GM21381 (cell line): Measurements from ENCODE around the gene KRTAP5-2.

Experiments used
- ATAC-seq: cut with Tn5 transposase; IDR thresholded peaks from one replicate; pipeline ENCODE4 v1.9.1; 2021; ENCODE audit warnings: mild to moderate bottlenecking, moderate library complexity; ENCODE audit not compliant: unreplicated experiment

KRTAP5-2 gene

DNA sequence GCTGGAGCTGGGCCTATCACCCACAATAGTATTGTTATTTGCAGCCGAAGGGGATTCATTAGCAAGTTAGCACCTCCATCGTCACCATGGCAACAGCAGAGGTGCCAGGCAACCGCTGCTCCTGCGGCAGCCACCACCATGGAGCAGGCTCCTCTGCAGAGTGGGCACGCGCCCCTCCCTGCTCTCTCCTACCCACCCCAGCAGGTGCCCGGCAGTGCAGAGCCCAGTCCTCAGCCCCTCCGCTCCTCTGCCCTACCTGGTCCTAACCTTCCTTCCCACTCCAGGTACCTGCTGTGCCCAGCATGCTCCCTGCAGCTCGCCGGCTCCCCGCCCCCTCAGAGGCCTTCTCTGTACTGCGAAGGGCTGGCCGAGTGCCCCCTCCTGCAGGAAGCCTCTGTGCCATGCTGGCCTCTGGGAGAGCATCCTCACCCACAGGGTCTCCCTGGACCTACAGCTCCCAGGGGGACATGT, 29.6 kb downstream of the KRTAP5-2 start:
- no peak for ATAC-seq

DNA sequence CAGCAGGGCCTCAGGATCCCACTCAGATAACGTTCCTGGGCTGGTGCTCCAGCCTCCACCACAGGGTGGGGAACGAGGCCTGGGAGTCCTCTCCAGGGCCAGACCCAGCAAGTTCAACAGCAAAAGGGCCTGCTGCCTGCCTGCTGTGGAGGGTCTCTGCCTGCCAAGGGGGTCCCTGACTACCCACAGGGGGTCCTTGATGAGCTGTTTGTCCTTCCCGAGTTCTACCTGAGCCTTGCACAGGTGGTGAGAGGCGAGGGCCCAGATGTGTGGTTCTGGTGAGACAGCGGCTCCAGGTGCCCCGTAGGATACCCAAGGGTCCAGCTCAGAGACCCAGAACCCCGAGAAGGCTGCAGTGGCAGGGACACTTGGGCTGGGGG, 30.4 kb downstream of the KRTAP5-2 start:
- no peak for ATAC-seq

DNA sequence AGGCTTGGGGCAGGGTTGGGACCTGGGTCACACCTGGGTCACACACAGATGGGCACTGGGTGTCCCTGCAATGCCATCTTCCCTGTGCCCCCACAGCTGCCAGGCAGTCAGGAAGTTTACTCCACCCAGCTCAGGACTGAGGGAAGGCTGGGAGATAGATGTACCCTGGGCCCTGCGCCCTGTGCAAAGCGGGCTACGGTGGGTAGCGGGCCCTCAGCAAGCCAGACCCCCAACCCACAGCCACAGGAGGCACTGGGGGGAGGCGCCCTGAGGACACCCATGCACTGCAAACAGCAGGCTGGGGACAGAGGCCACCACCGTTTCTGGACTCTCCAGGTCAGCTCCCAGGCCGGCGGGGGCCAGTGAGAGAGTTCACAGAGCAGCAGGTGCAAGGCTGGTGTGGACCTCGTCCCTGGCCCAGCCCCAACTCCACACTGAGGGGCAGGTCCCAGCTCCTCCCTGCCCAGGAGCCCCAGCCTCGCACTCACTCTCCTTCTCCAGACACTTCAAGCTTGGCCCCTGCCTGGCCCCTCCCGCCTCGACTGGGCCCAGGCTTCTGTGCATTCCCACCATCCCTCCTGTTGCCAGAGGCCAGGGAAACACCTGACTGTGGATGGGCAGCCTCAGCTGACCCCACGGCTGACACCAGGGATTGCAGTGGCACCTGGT, 30.9 kb downstream of the KRTAP5-2 start:
- ATAC-seq, result no peak

DNA sequence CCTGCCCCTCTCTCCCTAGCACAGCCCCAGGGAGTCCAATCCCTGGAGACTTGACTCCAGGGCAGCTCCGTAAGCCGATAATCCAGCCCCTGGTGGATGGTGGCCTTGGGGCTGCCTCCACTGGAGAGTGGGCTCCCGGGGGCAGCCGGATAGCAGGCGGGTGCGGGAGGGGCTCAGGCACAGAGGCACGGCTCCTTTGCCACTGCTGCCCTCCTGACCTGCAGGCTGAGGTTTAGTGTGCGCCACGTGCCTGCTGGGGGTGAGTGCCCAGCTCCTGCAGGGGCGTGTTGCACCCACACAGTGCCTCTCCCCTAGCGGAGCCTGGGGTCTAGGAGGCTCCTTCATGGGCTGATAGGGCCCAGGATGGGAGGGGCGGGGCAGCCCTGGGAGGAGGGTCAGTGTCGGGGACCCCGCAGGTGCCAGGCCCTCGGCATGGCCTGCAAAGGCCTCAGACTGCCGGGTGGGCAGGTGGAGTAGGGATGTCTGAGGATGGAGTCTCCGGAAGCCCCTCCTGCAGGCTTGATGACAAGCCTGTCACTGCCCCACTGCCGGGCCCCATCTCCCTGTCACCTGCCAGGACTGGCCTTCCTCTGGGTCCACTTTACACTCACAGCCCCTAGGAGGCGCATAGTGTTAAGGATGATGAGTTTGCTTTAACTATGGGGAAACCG, 31.6 kb downstream of the KRTAP5-2 start:
- no peak for ATAC-seq

DNA sequence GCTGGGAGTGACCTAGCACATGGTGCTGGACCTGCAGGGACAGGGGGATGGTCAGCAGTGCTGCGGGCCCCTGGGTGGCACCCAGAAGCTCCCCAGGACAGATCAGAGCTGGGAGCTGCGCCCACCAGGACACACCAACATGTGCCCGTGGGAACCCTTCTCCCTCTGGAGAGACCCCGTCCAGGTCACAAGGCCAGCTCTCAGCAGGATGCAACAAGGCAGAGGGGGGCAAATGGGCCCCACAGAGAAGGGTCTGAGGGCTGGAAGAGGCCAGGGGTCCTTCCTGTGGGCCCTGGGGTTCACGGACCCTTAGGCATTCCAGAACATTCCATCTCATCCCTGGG, 32.2 kb downstream of the KRTAP5-2 start:
- ATAC-seq, result no peak

DNA sequence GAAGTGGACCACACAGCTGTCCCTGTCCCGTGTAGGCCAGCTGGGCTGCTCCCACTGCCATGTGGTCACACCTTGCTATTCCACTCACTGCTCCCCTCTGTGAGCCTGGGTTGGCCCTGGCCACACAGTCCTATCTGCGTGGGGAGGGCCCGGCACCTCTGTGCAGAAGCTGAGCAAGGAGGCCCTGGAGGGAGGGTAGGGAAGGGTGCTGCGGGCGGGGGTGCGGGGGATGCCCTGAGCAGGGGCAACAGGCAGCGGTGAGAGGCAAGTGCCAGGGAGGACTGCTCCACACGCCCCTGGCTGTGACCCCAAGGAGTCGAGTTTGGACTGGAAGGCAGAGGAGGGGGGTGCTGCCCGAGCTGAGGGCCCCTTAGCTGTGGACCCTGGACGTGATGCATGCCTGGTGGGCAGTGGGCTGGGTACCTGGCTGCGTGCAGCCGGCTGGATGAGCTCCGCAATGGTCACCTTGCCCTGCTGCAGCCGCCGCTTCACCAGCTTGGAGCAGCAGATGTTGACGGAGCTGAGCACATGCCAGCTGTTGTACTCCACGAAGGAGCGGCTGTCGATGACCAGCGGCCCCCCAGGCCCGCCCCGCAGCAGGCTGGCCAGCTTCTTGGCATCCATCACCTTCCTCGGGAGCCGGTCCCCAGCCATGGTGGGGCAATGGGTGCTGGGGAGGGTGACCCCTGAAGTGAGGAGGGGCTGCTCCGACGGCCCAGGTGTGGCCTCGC, 32.8 kb downstream of the KRTAP5-2 start:
- no peak for ATAC-seq

DNA sequence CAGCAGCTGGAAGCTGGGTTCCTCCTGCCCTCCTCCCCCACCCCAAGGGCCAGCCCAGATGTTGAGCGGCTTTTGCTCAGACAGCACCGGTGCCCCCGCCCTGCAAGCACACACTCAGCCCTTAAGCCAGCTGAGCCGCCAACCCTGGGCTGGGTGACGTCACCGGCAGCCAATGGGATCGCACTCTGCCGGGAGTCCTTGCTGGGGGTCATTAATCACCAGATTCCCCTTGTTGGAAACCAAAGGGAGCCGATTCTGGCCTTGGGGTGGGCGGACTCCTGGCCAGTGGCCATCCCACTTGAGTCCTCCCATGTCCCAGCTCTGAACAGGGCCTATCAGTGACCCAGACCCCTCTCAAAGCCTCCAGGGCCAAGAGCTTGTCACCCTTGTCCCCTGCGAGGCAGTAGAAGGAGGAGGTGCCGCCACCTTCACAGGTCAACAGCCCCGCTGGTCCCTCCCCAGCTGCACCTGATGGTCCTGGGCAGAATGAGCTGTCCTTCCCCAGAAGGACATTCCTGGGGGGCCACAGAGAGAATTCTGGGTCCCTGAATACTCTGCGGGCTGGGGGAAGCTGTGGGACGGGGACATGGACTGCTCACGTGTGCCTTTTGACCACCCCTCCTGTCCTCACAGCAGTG, 33.4 kb downstream of the KRTAP5-2 start:
- ATAC-seq, result no peak

DNA sequence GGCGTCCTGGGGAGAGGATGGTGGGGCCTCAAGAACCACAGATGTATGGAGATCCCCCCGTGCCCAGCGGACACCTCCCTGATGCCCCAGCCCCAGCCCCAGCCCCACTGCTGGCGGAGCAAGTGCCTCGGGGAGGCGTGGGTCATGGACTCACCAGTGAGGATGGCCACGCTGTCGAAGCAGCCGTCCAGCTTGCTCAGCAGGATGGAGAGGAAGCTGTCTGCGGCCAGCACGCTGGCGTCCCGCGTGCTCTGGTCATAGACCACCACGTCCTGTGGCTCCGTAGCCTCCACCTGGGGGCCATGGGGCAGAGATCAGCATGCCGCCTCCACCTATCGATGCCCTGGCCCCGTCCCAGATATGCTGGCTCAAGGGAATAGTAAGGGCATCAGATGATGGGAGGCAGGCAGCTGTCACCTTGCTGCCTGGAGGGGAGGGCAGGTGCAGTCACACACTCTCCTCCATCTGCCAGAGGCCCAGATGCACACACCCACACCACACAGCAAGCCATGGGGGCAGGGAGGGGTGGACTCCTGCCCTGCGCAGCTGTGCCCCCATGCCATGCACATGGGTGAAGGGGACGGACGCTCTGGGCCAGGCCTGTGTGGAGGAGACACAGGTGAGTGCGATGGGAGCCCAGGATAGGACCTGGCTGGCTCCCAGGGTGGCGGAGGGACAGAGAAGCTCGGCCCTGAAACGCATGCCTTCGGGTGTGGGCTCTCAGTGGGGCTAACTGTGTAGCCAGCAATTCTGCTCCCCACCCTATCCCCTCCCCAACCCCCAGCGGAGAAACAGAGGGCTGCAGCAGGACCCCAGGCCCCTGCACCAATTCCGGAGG, 34.2 kb downstream of the KRTAP5-2 start:
- no peak for ATAC-seq

DNA sequence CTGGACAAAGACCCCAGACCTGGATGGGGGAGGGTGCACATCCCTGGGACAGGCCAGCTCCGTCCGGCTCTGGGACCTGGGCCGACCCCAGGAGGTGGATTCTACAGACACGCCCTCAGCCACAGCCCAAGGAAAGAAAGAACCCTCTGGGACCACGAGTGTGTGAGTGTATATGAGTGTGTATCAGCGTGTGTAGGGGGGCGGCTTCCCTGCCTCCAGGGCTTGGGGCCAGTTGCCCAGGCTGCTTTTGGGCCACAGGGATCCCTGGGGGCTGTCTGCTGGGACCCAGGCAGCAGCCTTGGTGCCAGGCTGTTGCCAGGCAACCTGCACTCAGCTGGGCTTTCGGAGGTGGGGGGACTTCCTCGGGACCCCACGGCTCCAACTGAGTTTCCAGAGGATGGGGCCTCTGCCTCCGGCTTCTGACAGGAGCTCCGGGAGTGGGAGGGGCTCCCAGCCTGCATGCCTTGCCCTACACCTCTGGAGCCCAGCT, 34.9 kb downstream of the KRTAP5-2 start:
- ATAC-seq, result no peak

DNA sequence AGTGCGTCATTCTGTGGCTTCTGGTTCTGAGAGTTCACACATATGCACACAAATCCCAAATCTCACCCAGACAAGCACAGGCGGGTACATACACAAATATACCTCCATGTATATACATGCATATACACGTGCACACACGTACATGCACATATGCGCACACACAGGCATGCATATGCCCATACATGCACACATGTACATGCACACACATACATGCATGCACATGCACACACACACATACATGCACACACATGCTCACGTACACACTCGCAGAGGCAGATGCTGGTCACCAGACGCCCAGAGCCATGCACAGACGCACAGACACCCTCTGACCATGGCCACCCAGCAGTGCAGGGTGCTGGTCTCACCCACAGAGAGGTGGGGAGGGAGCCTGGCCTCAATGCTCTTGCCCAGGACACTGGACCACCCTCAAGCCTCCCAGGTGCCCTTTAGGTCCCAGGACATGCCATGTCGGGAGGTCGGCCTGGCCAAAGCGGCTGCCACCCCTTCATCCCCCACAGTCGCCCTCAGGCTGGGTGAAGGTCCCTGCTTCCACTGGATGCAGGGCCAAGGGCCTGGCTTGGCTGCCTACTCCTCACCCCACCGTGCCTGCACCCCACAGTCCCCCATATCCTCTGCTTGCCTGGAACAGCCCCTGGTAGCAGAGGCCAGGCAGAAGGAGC, 35.5 kb downstream of the KRTAP5-2 start:
- ATAC-seq, result no peak

DNA sequence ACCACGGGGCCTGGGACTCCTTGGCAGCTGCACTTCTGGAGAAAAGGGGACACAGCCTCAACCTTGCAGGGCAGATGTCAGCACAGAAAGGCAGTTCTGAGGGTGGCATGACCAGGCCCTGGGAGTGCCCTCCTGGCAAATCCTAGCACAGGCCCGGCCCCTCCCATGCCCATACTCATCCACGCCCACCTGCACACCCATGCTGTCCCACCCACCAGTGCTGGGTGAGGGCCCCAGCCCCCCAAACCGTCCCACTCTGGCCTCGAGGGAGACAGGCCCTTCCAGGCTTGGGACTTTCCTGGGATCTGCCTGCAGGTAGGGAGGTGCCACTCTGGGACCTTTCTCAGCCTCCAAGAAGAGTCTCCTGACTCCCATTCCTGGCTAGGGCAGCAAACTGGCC, 36.1 kb downstream of the KRTAP5-2 start:
- no peak for ATAC-seq

DNA sequence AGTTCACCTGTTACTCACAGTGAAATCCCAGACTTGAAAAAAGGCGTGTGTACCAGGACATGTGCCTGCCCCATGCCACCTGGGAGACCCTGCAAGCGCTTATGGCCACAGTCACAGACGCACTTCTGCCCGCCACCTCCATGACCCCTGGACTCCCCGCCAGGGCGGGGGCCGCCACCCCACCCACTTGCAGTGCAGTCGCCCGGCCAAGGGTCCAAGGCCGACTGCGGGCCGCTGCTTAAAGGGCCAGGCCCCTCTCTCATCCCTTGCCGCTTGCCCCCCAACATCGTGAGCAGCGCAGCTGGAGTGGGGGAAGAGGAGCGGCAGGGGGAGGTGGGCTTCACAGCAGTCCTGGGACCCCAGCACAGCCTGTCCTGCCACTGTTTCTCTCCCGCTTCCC, 36.8 kb downstream of the KRTAP5-2 start:
- ATAC-seq, result no peak

DNA sequence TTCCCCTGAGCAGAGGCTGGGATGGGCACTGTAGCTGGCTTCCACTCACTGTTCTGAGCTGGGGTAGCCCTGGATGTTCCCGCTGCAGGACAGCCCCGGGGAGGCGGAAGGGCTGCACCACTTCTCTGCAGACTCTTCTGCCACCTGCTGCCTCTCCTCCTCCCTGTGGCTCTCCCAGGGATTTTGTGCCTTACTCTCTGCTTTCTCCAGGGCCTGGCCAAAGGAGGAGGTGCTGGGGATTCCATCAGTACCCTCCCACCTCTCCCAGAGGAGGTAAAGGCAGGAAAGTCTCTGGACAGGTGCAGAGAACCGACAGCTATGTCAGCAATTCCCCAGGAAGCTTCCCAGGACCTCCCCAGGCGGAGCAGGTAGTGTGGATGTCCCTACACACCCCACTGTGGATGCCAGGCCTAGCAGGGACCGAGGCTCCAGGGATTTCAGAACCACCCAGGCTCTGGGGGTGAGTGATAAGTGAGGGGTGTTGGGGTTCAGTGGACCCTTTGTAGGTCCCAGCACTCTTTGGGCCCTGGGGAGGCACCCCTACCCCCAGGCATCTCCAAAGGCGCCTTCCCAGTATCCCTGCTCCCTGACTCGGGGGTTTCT, 37.3 kb downstream of the KRTAP5-2 start:
- ATAC-seq, result no peak

DNA sequence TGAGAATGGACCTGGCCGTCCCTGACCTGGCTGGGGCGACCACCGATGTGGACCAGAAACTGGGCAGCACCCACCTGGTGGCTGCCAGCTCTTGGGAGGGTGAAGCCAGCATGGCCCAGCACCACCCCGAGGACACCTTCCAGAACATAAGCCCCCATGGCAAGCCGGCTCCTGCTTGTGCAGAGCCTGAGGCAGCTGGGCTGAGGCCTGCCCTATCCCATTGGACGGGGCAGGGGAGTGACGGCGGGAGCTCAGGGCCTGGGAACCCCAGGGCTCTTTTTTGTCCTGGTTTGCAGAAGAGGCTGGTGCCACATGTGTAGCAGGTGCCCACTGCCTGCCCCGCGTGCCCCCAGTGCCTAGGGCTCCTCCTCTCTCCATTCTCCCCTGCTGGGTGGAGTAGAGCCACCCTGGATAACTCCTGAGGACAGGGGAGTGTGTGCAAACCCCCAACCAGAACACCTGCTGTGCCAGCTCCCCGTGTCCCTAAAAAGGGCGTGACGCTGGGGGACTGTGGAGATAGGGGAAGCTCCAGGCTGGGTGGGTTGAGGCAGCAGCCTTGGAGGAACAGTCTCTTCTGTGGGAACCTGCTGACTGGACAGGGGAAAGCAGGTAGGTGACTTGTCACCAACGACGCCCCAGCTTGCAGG, 38.0 kb downstream of the KRTAP5-2 start:
- ATAC-seq, result no peak

DNA sequence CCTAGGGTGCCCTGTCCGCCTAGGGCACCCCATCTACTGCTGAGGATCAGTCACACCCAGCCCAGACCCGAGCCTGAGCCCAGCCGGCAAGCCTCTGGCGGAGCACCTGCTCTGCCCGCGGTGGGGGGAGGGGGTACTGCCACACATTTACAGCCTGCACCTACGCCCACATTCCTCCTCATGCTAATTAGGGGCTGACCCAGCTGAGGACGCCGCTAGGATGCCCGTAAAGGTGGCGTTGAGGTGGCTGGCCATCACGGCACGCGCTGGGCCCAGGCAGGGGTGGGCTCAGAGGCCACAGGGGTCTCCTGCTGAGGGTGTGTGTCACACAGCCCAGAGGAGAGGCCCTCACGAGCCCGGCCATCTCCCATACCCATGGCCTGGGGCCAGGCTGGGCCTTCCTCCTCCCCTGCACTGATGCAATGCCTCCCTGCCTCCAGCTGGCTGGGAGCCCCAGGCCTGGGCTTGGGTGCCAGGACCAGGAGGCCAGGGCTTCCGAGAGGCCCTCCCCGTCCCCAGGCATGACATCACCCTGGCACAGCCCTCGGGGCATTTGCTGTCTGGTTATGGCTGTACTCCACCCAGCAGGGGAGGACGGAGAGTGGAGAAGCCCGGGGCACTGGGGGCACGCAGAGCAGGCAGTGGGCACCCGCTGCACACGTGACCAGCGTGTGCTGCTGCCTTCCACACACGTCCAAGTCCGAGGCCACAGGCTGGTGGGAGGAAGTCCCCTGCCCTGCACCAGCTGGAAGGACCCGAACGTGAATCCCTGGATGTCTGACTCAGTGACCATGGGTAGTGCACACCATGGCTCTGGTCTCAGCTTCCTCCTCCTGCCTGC, 38.8 kb downstream of the KRTAP5-2 start:
- no peak for ATAC-seq

DNA sequence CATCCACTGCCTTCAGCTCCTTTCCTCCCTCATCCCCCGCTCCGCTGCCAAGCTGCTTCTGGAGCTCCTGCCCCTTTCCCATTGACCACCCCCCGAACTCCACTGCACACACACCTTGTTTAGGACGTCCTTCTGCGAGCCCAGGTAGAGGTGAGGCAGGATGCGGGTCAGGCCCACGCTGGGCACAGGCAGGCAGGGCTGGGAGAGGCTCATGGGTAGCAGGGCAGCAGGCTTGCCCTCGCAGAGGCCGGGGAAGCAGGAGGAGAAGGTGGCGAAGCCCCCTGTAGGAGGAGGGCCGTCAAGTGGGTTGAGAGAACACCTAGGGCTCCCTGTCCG, 39.4 kb downstream of the KRTAP5-2 start:
- no peak for ATAC-seq

DNA sequence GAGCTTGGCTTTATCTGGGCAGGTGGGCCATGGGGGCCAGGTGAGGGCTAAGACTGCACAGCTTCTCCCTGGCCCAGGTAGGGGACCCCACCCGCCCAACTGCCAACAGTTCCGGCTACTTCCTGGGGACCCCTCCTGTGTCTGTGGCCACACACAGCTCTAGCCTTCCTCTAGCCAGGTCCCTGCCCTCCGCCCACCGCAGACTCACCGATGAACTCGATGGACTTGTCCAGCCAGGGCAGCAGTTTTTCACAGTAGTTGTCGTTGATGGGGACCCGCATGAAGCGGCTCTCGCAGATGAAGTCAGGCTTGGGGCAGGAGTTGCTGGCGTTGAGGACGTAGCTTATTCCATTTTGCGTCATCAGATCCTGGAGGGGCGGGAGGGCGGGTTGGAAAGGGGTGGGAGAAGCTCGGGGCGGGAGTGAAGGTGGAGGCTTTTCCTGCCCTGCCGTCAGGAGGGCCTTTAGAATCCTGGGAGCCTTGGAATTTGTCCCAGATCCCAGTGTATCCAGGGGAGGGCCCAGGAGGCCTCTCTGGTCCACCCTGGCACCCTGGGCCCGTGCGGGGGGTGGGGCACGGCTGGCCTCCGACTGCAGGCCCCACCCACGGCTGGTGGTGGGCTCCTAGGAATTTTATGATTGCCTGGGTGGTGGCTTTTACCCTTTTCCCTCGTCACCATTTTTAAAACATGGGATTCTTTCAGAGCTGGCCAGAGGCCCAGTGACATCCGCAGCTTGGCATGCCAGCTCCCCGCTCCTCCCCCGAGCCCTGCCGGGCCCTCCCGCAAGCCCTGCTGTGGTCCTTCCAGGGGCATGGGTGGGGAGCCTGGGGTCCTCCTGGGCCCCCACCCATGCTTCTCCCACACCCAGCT, 40.0 kb downstream of the KRTAP5-2 start:
- no peak for ATAC-seq
